ENCODE measurements around the gene ZNF764.
"Not testable (repeated sequence)": the region's sequence is repeated elsewhere in the genome, so short reads cannot be mapped to it uniquely, and the experiment has no call there.

Gene ZNF764

GRCh38 chr16:30526137-30526822 is 31.9 kb downstream of the ZNF764 start, which contains the start of gene ZNF768:
TSS of gene ZNF768 (minus strand) at chr16:30526566. CDS start at chr16:30526413, 153 bp downstream.
- DNase-seq = no peak

GRCh38 chr16:30525844-30526136 is 32.4 kb downstream of the ZNF764 start:
- DNase-seq = no peak

- no peak for DNase-seq
Measured at GRCh38 chr16:30524575-30525568, 33.3 kb downstream of the ZNF764 start.

DNA sequence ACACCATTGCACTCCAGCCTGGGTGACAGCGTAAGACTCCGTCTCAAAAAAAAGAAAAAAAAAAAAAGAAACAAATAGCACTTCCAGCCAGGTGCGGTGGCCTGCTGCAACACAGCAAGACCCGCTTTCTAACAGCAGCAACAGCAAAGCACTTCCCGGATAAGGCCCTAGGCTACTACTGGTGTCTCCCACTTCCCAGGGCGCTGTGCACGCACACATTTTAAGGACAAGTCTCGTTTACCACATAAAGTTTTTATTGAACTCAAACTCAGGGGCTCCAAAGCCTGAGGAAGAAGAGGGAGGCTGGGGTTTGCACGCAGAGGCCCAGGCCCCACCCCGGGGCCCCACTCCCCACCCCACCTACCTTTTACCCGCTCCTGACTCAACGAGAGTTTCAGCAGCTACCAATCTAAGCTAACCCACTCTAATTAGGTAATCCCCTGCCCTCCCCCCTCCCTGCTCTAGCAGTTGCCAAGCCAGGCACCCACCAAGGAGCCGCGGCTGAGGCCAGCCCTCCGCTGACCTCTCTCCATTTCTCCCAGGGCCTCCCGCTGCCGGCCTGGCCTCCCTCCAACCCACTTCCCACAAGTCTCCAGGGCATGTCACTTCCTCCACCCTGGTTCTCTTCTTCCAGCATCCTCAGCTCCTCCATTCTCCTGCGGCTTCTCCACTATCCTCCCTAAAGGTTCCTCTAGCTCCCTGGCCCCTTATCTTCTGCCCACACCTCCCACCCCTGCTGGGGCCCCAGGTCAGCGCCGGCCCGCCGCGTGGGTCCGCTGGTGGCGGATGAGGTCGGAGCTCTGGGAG is 34.2 kb downstream of the ZNF764 start:
- DNase-seq = no peak

DNA sequence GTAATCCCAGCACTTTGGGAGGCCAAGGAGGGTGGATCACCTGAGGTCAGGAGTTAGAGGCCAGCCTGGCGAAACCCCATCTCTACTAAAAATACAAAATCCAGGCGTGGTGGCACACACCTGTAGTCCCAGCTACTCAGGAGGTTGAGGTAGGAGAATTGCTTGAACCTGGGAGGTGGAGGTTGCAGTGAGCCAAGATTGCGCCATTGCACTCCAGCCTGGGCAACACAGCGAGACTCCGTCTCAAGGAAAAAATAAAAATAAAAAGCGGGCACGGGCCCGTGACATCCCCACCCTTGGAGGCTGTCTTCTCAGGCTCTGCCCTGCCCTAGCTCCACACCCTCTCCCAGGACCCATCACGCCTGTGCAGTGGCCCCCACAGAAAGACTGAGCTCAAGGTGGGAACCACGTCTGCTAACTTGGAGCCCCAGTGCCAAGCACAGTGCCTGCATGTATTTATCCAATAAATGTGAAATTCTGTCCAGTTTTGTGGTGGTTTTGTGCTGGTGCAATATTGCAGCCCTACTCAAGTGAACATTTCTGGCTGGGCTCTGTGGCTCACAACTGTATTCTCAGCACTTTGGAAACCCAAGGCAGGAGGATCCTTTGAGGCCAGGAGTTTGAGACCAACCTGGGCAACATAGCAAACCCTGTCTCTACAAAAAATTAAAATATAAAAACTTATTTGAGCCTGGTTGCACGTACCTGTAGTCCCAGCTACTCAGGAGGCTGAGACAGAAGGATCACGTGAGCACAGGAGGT is 35.3 kb downstream of the ZNF764 start:
- not testable (repeated sequence) for DNase-seq

- no peak for DNase-seq
Measured at GRCh38 chr16:30521873-30522641, 36.1 kb downstream of the ZNF764 start.

- no peak for DNase-seq
Measured at GRCh38 chr16:30521476-30521872, 36.7 kb downstream of the ZNF764 start.

GRCh38 chr16:30519120-30520049 is 38.8 kb downstream of the ZNF764 start:
- no peak for DNase-seq

- no peak for DNase-seq
Measured at GRCh38 chr16:30518552-30518951, 39.6 kb downstream of the ZNF764 start.

DNA sequence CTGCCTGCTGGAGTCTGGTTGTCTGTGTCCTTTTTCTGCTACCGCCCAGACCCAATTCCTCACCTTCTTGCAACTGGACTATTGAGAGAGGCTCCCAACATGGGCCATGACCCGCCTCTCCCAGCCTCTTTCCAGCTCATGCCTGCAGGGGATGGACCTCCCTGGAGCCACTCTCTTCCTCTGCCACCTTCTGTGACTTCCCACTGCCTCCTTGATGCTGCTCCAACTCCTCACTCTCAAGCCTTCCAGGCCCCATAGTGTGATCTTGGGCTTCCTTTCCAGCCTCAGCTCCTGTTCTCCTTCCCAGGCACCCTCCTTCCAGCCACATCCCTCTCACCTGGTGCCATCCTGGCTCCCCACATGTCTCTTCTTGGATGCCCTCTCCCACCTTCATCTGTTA is 42.9 kb downstream of the ZNF764 start:
- no peak for DNase-seq

DNA sequence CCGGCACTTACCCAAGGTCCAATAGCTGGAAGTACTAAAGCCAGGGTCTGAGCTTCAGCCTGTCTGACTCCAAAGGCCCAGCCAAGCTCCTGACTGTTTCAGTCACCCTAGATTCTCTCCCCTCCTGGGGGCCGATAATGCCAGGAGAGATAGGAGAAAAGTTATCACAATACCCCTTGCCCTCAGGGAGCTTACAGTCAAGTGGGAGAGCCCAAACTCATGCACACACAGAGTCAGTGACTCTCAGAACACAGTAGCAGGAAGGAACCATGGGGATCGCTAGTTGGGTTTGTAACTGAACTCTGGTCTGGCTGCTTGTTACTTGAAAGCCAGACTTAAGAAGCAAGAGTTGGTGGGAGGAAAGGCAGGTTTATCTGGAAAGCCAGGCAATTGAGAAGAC is 46.7 kb downstream of the ZNF764 start:
- DNase-seq = no peak

DNA sequence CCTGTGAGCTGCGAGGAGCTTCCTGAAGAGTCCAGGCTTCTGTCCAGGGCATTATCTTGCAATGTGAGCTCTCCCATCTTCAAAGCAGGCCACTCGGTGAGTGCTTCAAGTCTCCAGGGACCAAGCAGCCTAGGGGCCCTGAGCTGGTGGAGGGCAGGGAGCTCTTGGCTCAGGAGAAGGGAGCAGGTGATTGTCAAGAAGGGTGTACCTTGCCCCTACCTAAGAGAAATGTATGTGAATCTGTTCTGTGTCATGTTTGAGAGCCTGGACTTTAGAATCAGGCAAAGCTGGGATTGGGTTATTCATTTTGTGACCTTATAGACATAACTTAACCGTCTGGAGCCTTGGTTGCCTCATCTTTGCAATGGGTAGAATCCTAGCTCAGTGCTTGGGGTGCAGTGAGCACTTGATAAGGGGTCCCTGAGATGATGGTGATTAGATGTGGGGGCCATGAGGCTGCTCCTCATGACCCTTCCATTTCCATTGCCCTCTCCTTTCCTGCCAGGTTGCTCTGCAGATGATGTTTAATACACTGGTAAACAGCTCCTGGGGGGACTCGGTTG is 47.7 kb downstream of the ZNF764 start:
- no peak for DNase-seq

DNA sequence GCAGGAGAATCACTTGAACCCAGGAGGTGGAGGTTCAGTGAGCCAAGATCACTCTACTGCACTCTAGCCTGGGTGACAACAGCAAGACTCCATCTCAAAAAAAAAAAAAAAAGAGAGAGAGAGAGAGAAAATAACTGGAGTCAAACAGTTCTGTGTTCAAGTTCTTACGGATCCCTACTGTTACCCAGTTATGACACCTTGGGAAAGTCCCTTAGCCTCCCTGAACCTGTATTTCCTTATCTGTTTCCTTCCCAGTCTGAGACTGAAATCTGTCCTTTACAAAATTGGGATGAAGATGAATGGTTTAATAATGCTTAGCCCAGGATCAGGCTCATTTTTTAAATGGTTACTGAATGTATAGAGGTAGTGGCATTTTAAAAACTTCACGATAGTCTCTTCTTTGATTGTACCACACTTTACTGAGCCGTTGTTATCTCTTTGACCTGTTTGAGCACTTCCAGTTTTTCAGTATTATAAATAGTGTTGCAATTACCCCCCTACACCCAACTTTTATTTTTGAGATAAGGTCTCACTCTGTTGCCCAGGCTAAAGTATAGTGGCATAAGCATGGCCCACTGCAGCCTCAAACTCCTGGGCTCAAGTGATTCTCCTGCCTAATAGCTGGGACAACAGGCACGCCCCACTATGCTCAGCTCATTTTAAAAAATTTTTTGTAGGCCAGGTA is 49.0 kb downstream of the ZNF764 start:
- DNase-seq = no peak

All from activated effector memory CD4-positive, alpha-beta T cell treated with anti-CD3 and anti-CD28 coated beads, Interleukin-2, amount 50 U/mL, for 16 hours (primary cell).